ENCODE results near the gene RELN.
A peak's percentile ranks its signal among the peaks of the same experiment; 100 is the strongest.

RELN gene

DNA sequence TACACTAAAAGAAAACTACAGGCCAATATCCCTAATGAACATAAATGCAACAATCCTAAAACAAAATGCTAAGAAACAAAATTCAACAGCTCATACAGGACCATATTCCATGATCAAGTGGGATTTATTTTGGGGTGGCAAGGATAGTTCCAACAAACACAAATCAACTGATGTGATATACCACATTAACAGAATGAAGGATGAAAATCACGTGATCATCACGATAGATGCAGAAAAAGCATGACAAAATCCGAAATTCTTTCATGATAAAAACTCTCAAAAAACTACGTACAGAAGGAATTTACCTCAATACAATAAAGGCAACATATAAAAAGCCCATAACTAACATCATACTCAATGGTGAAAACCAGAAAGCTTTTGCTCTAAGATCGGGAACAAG is 124.0 kb downstream of the RELN start:
- DNase-seq, result no peak
- no peaks in the 10 kb centered on the region for H3K27me3 ChIP-seq (ENCODE audit: insufficient read depth, low read length)
- H3K79me1 ChIP-seq (ENCODE audit: low read length), result no peaks in the 10 kb centered on the region
- no peak overlapping the region for H2BK120ac ChIP-seq (ENCODE audit: insufficient read depth, low read length, poor library complexity)
- no peaks in the 10 kb centered on the region for H3K79me2 ChIP-seq (ENCODE audit: control insufficient read depth, insufficient read depth, low read length, poor library complexity)
- no peak overlapping the region for H3K14ac ChIP-seq (ENCODE audit: low read length)
- H2BK5ac ChIP-seq (ENCODE audit: low read depth, low read length, poor library complexity), result no peak overlapping the region
- H3K23ac ChIP-seq (ENCODE audit: low read length), result no peak overlapping the region
- no peak overlapping the region for H3K27ac ChIP-seq (ENCODE audit: low read depth, low read length)
- H4K8ac ChIP-seq (ENCODE audit: low read depth, low read length), result no peak overlapping the region
- H3K4me1 ChIP-seq (ENCODE audit: control insufficient read depth in 1 of 2, insufficient read depth in 2 of 2, low read length in 2 of 2), result no peaks in the 10 kb centered on the region
- no peak overlapping the region for H3K4ac ChIP-seq (ENCODE audit: low read depth, low read length)
- no peaks in the 10 kb centered on the region for H3K36me3 ChIP-seq (ENCODE audit: control insufficient read depth in 1 of 2, insufficient read depth in 2 of 2, low read length in 2 of 2)
- H4K91ac ChIP-seq (ENCODE audit: low read depth, low read length), result no peak overlapping the region
- no peak overlapping the region for H2BK12ac ChIP-seq (ENCODE audit: low read length)
- H2AFZ ChIP-seq (ENCODE audit: insufficient read depth, low read length, poor library complexity), result no peak overlapping the region
- no peak overlapping the region for H4K12ac ChIP-seq (ENCODE audit: low read depth, low read length)
- H3K4me3 ChIP-seq (ENCODE audit: low read depth, low read length), result no peak overlapping the region
- no peak overlapping the region for H2AK5ac ChIP-seq (ENCODE audit: low read length)
- H3K4me2 ChIP-seq (ENCODE audit: low read length), result no peak overlapping the region
- H3K9me3 ChIP-seq (ENCODE audit: insufficient read depth, low read depth, low read length), result no peaks in the 10 kb centered on the region
- no peak overlapping the region for H3K9ac ChIP-seq (ENCODE audit: low read length)
- no CpG with 5 or more reads among the region's 5 CpGs for WGBS (ENCODE audit: extremely low coverage, insufficient coverage, insufficient read length)
- no peak overlapping the region for H3K18ac ChIP-seq (ENCODE audit: low read length)

GRCh38 chr7:103862302-103863035 is 127.0 kb downstream of the RELN start:
- Histone ChIP-seq H2BK120ac (ENCODE audit: insufficient read depth, low read length, poor library complexity) (no peak overlapping the region), H3K4me2 (ENCODE audit: low read length) (no peak overlapping the region), H3K4ac (ENCODE audit: low read depth, low read length) (no peak overlapping the region), H3K27ac (ENCODE audit: low read depth, low read length) (no peak overlapping the region), H3K23ac (ENCODE audit: low read length) (no peak overlapping the region), H3K27me3 (ENCODE audit: insufficient read depth, low read length) (no peaks in the 10 kb centered on the region), H3K9ac (ENCODE audit: low read length) (no peak overlapping the region), H3K18ac (ENCODE audit: low read length) (no peak overlapping the region), H4K8ac (ENCODE audit: low read depth, low read length) (no peak overlapping the region), H3K14ac (ENCODE audit: low read length) (no peak overlapping the region), H3K4me1 (ENCODE audit: control insufficient read depth in 1 of 2, insufficient read depth in 2 of 2, low read length in 2 of 2) (no peaks in the 10 kb centered on the region), H2BK12ac (ENCODE audit: low read length) (no peak overlapping the region), H4K91ac (ENCODE audit: low read depth, low read length) (no peak overlapping the region), H3K79me1 (ENCODE audit: low read length) (no peaks in the 10 kb centered on the region), H2AK5ac (ENCODE audit: low read length) (no peak overlapping the region), H3K36me3 (ENCODE audit: control insufficient read depth in 1 of 2, insufficient read depth in 2 of 2, low read length in 2 of 2) (no peaks in the 10 kb centered on the region), H3K79me2 (ENCODE audit: control insufficient read depth, insufficient read depth, low read length, poor library complexity) (no peaks in the 10 kb centered on the region), H3K9me3 (ENCODE audit: insufficient read depth, low read depth, low read length) (no peaks in the 10 kb centered on the region), H2BK5ac (ENCODE audit: low read depth, low read length, poor library complexity) (no peak overlapping the region), H4K12ac (ENCODE audit: low read depth, low read length) (no peak overlapping the region), H3K4me3 (ENCODE audit: low read depth, low read length) (no peak overlapping the region), H2AFZ (ENCODE audit: insufficient read depth, low read length, poor library complexity) (no peak overlapping the region)
- no CpG with 5 or more reads among the region's 4 CpGs for WGBS (ENCODE audit: extremely low coverage, insufficient coverage, insufficient read length)
- DNase-seq, result no peak

- no CpG with 5 or more reads among the region's 3 CpGs for WGBS (ENCODE audit: extremely low coverage, insufficient coverage, insufficient read length)
- peak in 1 of 2 donors; percentile 47 for DNase-seq
- H2AK5ac ChIP-seq (ENCODE audit: low read length), result no peak overlapping the region
Observed at GRCh38 chr7:103859709-103860108, 129.7 kb downstream of the RELN start.

DNA sequence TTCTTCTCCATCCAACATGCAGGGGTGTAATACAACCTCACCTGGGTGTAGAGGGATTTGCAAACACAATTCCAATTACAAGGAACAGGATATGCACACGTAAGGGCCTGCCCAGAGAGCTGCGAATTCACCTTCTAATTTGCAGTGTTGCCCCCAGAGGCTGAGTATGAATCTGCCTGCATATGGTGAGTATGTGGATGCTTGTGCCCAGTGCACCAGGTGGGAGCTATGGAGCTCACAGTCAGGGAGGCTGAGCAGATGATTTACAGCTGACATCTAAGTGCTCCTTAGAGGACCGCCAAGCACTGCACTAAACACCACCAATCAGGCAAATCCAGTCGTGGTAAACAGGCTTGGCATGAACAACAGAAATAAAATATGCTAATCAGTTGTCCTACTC is 132.0 kb downstream of the RELN start:
- Histone ChIP-seq H3K36me3 (ENCODE audit: control insufficient read depth in 1 of 2, insufficient read depth in 2 of 2, low read length in 2 of 2) (no peaks in the 10 kb centered on the region), H3K23ac (ENCODE audit: low read length) (no peak overlapping the region), H3K9ac (ENCODE audit: low read length) (no peak overlapping the region), H3K4ac (ENCODE audit: low read depth, low read length) (no peak overlapping the region), H2AFZ (ENCODE audit: insufficient read depth, low read length, poor library complexity) (no peak overlapping the region), H2BK5ac (ENCODE audit: low read depth, low read length, poor library complexity) (no peak overlapping the region), H3K27me3 (ENCODE audit: insufficient read depth, low read length) (no peaks in the 10 kb centered on the region), H3K4me1 (ENCODE audit: control insufficient read depth in 1 of 2, insufficient read depth in 2 of 2, low read length in 2 of 2) (no peaks in the 10 kb centered on the region), H2BK120ac (ENCODE audit: insufficient read depth, low read length, poor library complexity) (no peak overlapping the region), H2AK5ac (ENCODE audit: low read length) (no peak overlapping the region), H3K9me3 (ENCODE audit: insufficient read depth, low read depth, low read length) (no peaks in the 10 kb centered on the region), H3K79me2 (ENCODE audit: control insufficient read depth, insufficient read depth, low read length, poor library complexity) (no peaks in the 10 kb centered on the region), H2BK12ac (ENCODE audit: low read length) (no peak overlapping the region), H4K12ac (ENCODE audit: low read depth, low read length) (no peak overlapping the region), H3K4me3 (ENCODE audit: low read depth, low read length) (no peak overlapping the region), H4K8ac (ENCODE audit: low read depth, low read length) (no peak overlapping the region), H3K18ac (ENCODE audit: low read length) (no peak overlapping the region), H4K91ac (ENCODE audit: low read depth, low read length) (no peak overlapping the region), H3K79me1 (ENCODE audit: low read length) (no peaks in the 10 kb centered on the region), H3K4me2 (ENCODE audit: low read length) (no peak overlapping the region), H3K14ac (ENCODE audit: low read length) (no peak overlapping the region), H3K27ac (ENCODE audit: low read depth, low read length) (no peak overlapping the region)
- WGBS (ENCODE audit: extremely low coverage, insufficient coverage, insufficient read length), result no CpG with 5 or more reads among the region's 4 CpGs
- no peak for DNase-seq

More at GRCh38 chr7:103859709-103860108, 129.7 kb downstream of the RELN start:
- H3K4me2 ChIP-seq (ENCODE audit: low read length), result no peak overlapping the region
- H3K4me3 ChIP-seq (ENCODE audit: low read depth, low read length), result no peak overlapping the region
- no peaks in the 10 kb centered on the region for H3K9me3 ChIP-seq (ENCODE audit: insufficient read depth, low read depth, low read length)
- no peak overlapping the region for H3K14ac ChIP-seq (ENCODE audit: low read length)
- H3K36me3 ChIP-seq (ENCODE audit: control insufficient read depth in 1 of 2, insufficient read depth in 2 of 2, low read length in 2 of 2), result no peaks in the 10 kb centered on the region
- H3K27me3 ChIP-seq (ENCODE audit: insufficient read depth, low read length), result no peaks in the 10 kb centered on the region
- H3K4ac ChIP-seq (ENCODE audit: low read depth, low read length), result no peak overlapping the region
- H3K79me2 ChIP-seq (ENCODE audit: control insufficient read depth, insufficient read depth, low read length, poor library complexity), result no peaks in the 10 kb centered on the region
- H4K91ac ChIP-seq (ENCODE audit: low read depth, low read length), result no peak overlapping the region
- no peak overlapping the region for H4K8ac ChIP-seq (ENCODE audit: low read depth, low read length)
- H2BK5ac ChIP-seq (ENCODE audit: low read depth, low read length, poor library complexity), result no peak overlapping the region
- H3K4me1 ChIP-seq (ENCODE audit: control insufficient read depth in 1 of 2, insufficient read depth in 2 of 2, low read length in 2 of 2), result no peaks in the 10 kb centered on the region
- no peak overlapping the region for H3K23ac ChIP-seq (ENCODE audit: low read length)
- no peaks in the 10 kb centered on the region for H3K79me1 ChIP-seq (ENCODE audit: low read length)
- no peak overlapping the region for H3K27ac ChIP-seq (ENCODE audit: low read depth, low read length)
- no peak overlapping the region for H3K9ac ChIP-seq (ENCODE audit: low read length)
- H4K12ac ChIP-seq (ENCODE audit: low read depth, low read length), result no peak overlapping the region
- H3K18ac ChIP-seq (ENCODE audit: low read length), result no peak overlapping the region
- no peak overlapping the region for H2BK120ac ChIP-seq (ENCODE audit: insufficient read depth, low read length, poor library complexity)
- no peak overlapping the region for H2BK12ac ChIP-seq (ENCODE audit: low read length)
- H2AFZ ChIP-seq (ENCODE audit: insufficient read depth, low read length, poor library complexity), result no peak overlapping the region
